GM23338 (cell line): ENCODE results near the gene EYA4. TPM values are rescaled to one million over a fixed set of nuclear protein-coding genes. Genes with fewer than 3 reads are reported as not detected.
A peak's percentile ranks its signal among the peaks of the same experiment; 100 is the strongest.

Experiments
- ATAC-seq: fragments of 200-7000 bp; cut with Tn5 transposase; 3 replicates; pipeline ENCODE4 v1.9.1; 2020
- DNase-seq: peaks from one replicate; pipeline ENCODE4 v3.0.0-alpha.2; 2015; ENCODE audit warnings: low spot score
- H2AFZ ChIP-seq: fragments of 200-600 bp; sonication (generic); 2 replicates; pipeline ENCODE4 v1.8.0; 2016; ENCODE audit warnings: antibody characterized with exemption, mild to moderate bottlenecking, moderate library complexity
- H3F3A ChIP-seq: fragments of 200-600 bp; sonication (generic); replicated peaks from 2 replicates; pipeline ENCODE4 v1.8.0; 2017; ENCODE audit warnings: antibody characterized with exemption, mixed run types, low read depth
- H3K27ac ChIP-seq: fragments of 200-600 bp; sonication (generic); 2 replicates; pipeline ENCODE4 v1.6.1; 2016; ENCODE audit warnings: low read depth
- H3K27me3 ChIP-seq: fragments of 200-600 bp; sonication (generic); 2 replicates; pipeline ENCODE4 v1.8.0; 2016; ENCODE audit warnings: mild to moderate bottlenecking, mixed run types, moderate library complexity; ENCODE audit not compliant: insufficient read depth
- H3K36me3 ChIP-seq: fragments of 200-600 bp; sonication (generic); 2 replicates; pipeline ENCODE4 v1.8.0; 2016; ENCODE audit warnings: mild to moderate bottlenecking; ENCODE audit not compliant: insufficient read depth
- H3K4me1 ChIP-seq: fragments of 200-600 bp; sonication (generic); 2 replicates; pipeline ENCODE4 v1.8.0; 2016; ENCODE audit warnings: mild to moderate bottlenecking, moderate library complexity; ENCODE audit not compliant: insufficient read depth
- H3K4me2 ChIP-seq: fragments of 200-600 bp; sonication (generic); 2 replicates; pipeline ENCODE4 v1.7.1; 2017; ENCODE audit warnings: mixed run types
- H3K4me3 ChIP-seq: fragments of 200-600 bp; sonication (generic); 2 replicates; pipeline ENCODE4 v1.6.1; 2016; ENCODE audit warnings: mixed run types
- H3K79me2 ChIP-seq: fragments of 200-600 bp; sonication (generic); replicated peaks from 2 replicates; pipeline ENCODE4 v1.8.0; 2017; ENCODE audit warnings: mild to moderate bottlenecking; ENCODE audit not compliant: insufficient read depth
- H3K9me2 ChIP-seq: fragments of 200-600 bp; sonication (generic); 2 replicates; pipeline ENCODE4 v1.8.0; 2017; ENCODE audit not compliant: insufficient read depth
- H4K20me1 ChIP-seq: fragments of 200-600 bp; sonication (generic); replicated peaks from 2 replicates; pipeline ENCODE4 v1.8.0; 2017; ENCODE audit warnings: mild to moderate bottlenecking; ENCODE audit not compliant: insufficient read depth
- H3K27ac Mint-ChIP-seq: 2 replicates; pipeline ENCODE4 v1.8.0; 2020; ENCODE audit warnings: inconsistent platforms, mild to moderate bottlenecking, moderate library complexity, mixed read lengths
- H3K27me3 Mint-ChIP-seq: 3 replicates; pipeline ENCODE4 v1.8.0; 2022; ENCODE audit warnings: low read depth, mild to moderate bottlenecking, moderate library complexity, mixed read lengths, inconsistent platforms; ENCODE audit not compliant: insufficient read depth, poor library complexity
- H3K36me3 Mint-ChIP-seq: 3 replicates; pipeline ENCODE4 v1.8.0; 2021; ENCODE audit warnings: low read depth, mild to moderate bottlenecking, inconsistent platforms, moderate library complexity, mixed read lengths
- H3K4me1 Mint-ChIP-seq: 3 replicates; pipeline ENCODE4 v1.8.0; 2020; ENCODE audit warnings: mild to moderate bottlenecking, inconsistent platforms, mixed read lengths
- H3K4me3 Mint-ChIP-seq: 3 replicates; pipeline ENCODE4 v1.8.0; 2021; ENCODE audit warnings: moderate library complexity, mild to moderate bottlenecking, inconsistent platforms, mixed read lengths
- H3K9me3 Mint-ChIP-seq: 3 replicates; pipeline ENCODE4 v1.8.0; 2020; ENCODE audit warnings: moderate library complexity, mild to moderate bottlenecking, inconsistent platforms, mixed read lengths
- CTCF ChIP-seq, 2 experiments: fragments of 200-600 bp in 1 of 2; sonication (generic) in 1 of 2; conservative IDR thresholded peaks; 2 replicates each; pipeline versions ENCODE4 v1.5.1 to v1.6.1; 2016 to 2017; ENCODE audit warnings: antibody characterized with exemption in 2 of 2, low read depth in 2 of 2, mild to moderate bottlenecking in 2 of 2, moderate library complexity in 1 of 2
- EZH2 ChIP-seq: fragments of 200-600 bp; sonication (generic); IDR thresholded peaks from one replicate; pipeline ENCODE4 v1.8.0; 2017; ENCODE audit warnings: antibody characterized with exemption, mild to moderate bottlenecking, low read depth; ENCODE audit not compliant: unreplicated experiment
- EZH2phosphoT487 ChIP-seq: fragments of 200-600 bp; sonication (generic); IDR thresholded peaks from one replicate; pipeline ENCODE4 v1.8.1; 2018; ENCODE audit warnings: antibody characterized with exemption; ENCODE audit not compliant: unreplicated experiment
- JUNB ChIP-seq: IDR thresholded peaks from one replicate; pipeline ENCODE4 v1.6.1; 2016; ENCODE audit warnings: antibody characterized with exemption; ENCODE audit not compliant: unreplicated experiment
- NANOG ChIP-seq: IDR thresholded peaks from 2 replicates; pipeline ENCODE4 v1.6.1; 2016; ENCODE audit warnings: antibody characterized with exemption, borderline replicate concordance
- POLR2AphosphoS5 ChIP-seq: IDR thresholded peaks from 2 replicates; pipeline ENCODE4 v1.6.1; 2016; ENCODE audit warnings: antibody characterized with exemption, low read depth
- STAT1 ChIP-seq: IDR thresholded peaks from one replicate; pipeline ENCODE4 v1.6.1; 2016; ENCODE audit warnings: antibody characterized with exemption; ENCODE audit not compliant: unreplicated experiment
- ZNF114 ChIP-seq: fragments of 250-450 bp; sonication (Bioruptor Pico); IDR thresholded peaks from 2 replicates; pipeline ENCODE4 v1.5.0; 2020; ENCODE audit warnings: mild to moderate bottlenecking, moderate library complexity
- polyA plus RNA-seq: library from polyadenylated mRNA; unstranded; fragments of >200 nt; fragmentation: Nextera tagmentation; extraction: Ambion mirVana; gene quantifications from 2 replicates; pipeline ENCODE4 v1.2.1, GENCODE V29; 2016
- total RNA-seq: library from RNA; depleted of rRNA; stranded (reverse); fragments of >200 nt; shearing (Covaris generic); gene quantifications from 2 replicates; pipeline ENCODE4 v1.2.3, GENCODE V29; 2014
- TF ChIP-seq, protein P1 (sequence below): IDR thresholded peaks from 2 replicates; pipeline ENCODE4 v1.6.1; 2016; ENCODE audit warnings: antibody characterized with exemption
- TF ChIP-seq, protein P2 (sequence below): fragments of 250-450 bp; sonication (Bioruptor Pico); IDR thresholded peaks from 2 replicates; pipeline ENCODE4 v1.5.0; 2020; ENCODE audit warnings: mild to moderate bottlenecking, moderate library complexity
- TF ChIP-seq, protein P3 (sequence below): IDR thresholded peaks from one replicate; pipeline ENCODE4 v1.6.1; 2018; ENCODE audit warnings: antibody characterized with exemption; ENCODE audit not compliant: unreplicated experiment

EYA4 gene
- total and polyA plus RNA-seq, 2 experiments from 2014 or later = 0.05 to 0.21 TPM

DNA sequence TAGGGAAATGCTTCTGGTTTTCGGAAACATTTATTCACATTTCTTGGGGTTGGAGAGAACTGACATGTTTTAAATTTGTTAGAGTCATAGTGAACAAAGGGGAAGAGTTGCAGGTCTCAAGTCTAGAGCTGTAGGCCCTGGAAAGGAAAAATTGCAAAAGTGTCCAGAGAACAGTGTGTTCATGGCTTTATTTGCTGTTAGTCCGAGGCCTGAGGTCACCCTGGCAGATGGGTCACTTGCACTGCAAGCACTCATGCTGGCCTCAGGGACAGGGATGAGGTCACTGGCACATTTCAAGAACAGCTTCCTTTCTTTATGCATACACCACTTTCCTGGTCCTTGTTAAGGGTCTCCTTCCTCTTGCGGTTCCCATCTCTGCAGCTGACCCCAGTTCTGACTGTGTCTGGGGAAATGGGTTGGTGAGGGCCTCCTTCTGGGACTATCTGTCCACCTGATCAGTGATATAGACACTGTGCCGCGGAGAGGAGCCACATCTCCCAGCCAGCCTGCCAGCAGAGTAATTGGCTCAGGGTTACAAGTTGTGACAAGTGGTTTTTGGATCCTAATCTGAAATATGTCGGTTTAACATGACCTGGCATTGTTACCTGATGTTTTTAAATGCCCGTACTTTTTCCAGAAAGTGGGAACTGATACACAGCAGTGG, 194.0 kb downstream of the EYA4 start:
- H3K79me2 ChIP-seq = no peaks in the 10 kb centered on the region
- no peaks in the 10 kb centered on the region for H3K36me3 Mint-ChIP-seq
- no peaks in the 10 kb centered on the region for H4K20me1 ChIP-seq
- H3K27me3 Mint-ChIP-seq = no peaks in the 10 kb centered on the region
- no peaks in the 10 kb centered on the region for H3F3A ChIP-seq
- H3K36me3 ChIP-seq = no peaks in the 10 kb centered on the region
- DNase-seq (no peak), ATAC-seq (no peak)
- no peaks in the 10 kb centered on the region for H3K9me3 Mint-ChIP-seq
- no peak overlapping the region for H3K27ac ChIP-seq
- TF ChIP-seq JUNB = no peak
- no peak for TF ChIP-seq NANOG
- TF ChIP-seq, protein P1, sequence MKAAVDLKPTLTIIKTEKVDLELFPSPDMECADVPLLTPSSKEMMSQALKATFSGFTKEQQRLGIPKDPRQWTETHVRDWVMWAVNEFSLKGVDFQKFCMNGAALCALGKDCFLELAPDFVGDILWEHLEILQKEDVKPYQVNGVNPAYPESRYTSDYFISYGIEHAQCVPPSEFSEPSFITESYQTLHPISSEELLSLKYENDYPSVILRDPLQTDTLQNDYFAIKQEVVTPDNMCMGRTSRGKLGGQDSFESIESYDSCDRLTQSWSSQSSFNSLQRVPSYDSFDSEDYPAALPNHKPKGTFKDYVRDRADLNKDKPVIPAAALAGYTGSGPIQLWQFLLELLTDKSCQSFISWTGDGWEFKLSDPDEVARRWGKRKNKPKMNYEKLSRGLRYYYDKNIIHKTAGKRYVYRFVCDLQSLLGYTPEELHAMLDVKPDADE = no peak
- TF ChIP-seq STAT1 = no peak
- TF ChIP-seq, protein P2, sequence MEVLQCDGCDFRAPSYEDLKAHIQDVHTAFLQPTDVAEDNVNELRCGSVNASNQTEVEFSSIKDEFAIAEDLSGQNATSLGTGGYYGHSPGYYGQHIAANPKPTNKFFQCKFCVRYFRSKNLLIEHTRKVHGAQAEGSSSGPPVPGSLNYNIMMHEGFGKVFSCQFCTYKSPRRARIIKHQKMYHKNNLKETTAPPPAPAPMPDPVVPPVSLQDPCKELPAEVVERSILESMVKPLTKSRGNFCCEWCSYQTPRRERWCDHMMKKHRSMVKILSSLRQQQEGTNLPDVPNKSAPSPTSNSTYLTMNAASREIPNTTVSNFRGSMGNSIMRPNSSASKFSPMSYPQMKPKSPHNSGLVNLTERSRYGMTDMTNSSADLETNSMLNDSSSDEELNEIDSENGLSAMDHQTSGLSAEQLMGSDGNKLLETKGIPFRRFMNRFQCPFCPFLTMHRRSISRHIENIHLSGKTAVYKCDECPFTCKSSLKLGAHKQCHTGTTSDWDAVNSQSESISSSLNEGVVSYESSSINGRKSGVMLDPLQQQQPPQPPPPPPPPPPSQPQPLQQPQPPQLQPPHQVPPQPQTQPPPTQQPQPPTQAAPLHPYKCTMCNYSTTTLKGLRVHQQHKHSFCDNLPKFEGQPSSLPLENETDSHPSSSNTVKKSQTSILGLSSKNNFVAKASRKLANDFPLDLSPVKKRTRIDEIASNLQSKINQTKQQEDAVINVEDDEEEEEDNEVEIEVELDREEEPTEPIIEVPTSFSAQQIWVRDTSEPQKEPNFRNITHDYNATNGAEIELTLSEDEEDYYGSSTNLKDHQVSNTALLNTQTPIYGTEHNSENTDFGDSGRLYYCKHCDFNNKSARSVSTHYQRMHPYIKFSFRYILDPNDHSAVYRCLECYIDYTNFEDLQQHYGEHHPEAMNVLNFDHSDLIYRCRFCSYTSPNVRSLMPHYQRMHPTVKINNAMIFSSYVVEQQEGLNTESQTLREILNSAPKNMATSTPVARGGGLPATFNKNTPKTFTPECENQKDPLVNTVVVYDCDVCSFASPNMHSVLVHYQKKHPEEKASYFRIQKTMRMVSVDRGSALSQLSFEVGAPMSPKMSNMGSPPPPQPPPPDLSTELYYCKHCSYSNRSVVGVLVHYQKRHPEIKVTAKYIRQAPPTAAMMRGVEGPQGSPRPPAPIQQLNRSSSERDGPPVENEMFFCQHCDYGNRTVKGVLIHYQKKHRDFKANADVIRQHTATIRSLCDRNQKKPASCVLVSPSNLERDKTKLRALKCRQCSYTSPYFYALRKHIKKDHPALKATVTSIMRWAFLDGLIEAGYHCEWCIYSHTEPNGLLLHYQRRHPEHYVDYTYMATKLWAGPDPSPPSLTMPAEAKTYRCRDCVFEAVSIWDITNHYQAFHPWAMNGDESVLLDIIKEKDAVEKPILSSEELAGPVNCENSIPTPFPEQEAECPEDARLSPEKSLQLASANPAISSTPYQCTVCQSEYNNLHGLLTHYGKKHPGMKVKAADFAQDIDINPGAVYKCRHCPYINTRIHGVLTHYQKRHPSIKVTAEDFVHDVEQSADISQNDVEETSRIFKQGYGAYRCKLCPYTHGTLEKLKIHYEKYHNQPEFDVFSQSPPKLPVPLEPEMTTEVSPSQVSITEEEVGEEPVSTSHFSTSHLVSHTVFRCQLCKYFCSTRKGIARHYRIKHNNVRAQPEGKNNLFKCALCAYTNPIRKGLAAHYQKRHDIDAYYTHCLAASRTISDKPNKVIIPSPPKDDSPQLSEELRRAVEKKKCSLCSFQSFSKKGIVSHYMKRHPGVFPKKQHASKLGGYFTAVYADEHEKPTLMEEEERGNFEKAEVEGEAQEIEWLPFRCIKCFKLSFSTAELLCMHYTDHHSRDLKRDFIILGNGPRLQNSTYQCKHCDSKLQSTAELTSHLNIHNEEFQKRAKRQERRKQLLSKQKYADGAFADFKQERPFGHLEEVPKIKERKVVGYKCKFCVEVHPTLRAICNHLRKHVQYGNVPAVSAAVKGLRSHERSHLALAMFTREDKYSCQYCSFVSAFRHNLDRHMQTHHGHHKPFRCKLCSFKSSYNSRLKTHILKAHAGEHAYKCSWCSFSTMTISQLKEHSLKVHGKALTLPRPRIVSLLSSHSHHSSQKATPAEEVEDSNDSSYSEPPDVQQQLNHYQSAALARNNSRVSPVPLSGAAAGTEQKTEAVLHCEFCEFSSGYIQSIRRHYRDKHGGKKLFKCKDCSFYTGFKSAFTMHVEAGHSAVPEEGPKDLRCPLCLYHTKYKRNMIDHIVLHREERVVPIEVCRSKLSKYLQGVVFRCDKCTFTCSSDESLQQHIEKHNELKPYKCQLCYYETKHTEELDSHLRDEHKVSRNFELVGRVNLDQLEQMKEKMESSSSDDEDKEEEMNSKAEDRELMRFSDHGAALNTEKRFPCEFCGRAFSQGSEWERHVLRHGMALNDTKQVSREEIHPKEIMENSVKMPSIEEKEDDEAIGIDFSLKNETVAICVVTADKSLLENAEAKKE = no peak
- TF ChIP-seq, protein P3, sequence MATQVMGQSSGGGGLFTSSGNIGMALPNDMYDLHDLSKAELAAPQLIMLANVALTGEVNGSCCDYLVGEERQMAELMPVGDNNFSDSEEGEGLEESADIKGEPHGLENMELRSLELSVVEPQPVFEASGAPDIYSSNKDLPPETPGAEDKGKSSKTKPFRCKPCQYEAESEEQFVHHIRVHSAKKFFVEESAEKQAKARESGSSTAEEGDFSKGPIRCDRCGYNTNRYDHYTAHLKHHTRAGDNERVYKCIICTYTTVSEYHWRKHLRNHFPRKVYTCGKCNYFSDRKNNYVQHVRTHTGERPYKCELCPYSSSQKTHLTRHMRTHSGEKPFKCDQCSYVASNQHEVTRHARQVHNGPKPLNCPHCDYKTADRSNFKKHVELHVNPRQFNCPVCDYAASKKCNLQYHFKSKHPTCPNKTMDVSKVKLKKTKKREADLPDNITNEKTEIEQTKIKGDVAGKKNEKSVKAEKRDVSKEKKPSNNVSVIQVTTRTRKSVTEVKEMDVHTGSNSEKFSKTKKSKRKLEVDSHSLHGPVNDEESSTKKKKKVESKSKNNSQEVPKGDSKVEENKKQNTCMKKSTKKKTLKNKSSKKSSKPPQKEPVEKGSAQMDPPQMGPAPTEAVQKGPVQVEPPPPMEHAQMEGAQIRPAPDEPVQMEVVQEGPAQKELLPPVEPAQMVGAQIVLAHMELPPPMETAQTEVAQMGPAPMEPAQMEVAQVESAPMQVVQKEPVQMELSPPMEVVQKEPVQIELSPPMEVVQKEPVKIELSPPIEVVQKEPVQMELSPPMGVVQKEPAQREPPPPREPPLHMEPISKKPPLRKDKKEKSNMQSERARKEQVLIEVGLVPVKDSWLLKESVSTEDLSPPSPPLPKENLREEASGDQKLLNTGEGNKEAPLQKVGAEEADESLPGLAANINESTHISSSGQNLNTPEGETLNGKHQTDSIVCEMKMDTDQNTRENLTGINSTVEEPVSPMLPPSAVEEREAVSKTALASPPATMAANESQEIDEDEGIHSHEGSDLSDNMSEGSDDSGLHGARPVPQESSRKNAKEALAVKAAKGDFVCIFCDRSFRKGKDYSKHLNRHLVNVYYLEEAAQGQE = no peak
- TF ChIP-seq EZH2 = no peak
- TF ChIP-seq CTCF (conservative IDR thresholded peaks at IDR 0.05; ENCODE audit: low read depth in 2 of 2) = no peak
- TF ChIP-seq ZNF114 (CRISPR knock-in tag) = no peak
- no peak for TF ChIP-seq EZH2phosphoT487
- no peak for TF ChIP-seq POLR2AphosphoS5
- peak overlapping the region; percentile 61; the same call in 1 of the 2 replicates for H2AFZ ChIP-seq
- no peaks in the 10 kb centered on the region for H3K9me2 ChIP-seq
- peaks cover 22% of the 10 kb centered on the region for H3K4me1 Mint-ChIP-seq
- H3K27ac Mint-ChIP-seq = peak overlapping the region; percentile 42; the same call in 1 of the 2 replicates
- H3K4me1 ChIP-seq = peaks cover 16% of the 10 kb centered on the region
- no peaks in the 10 kb centered on the region for H3K27me3 ChIP-seq
- no peak overlapping the region for H3K4me2 ChIP-seq
- no peak overlapping the region for H3K4me3 Mint-ChIP-seq
- no peak overlapping the region for H3K4me3 ChIP-seq
